ENCODE measurements around the gene CPXM2. TPM values are rescaled to one million over a fixed set of nuclear protein-coding genes. Genes with fewer than 3 reads are reported as not detected.

CPXM2 gene
- total RNA-seq, 1 donor from 2014 or later = 0.41 TPM

DNA sequence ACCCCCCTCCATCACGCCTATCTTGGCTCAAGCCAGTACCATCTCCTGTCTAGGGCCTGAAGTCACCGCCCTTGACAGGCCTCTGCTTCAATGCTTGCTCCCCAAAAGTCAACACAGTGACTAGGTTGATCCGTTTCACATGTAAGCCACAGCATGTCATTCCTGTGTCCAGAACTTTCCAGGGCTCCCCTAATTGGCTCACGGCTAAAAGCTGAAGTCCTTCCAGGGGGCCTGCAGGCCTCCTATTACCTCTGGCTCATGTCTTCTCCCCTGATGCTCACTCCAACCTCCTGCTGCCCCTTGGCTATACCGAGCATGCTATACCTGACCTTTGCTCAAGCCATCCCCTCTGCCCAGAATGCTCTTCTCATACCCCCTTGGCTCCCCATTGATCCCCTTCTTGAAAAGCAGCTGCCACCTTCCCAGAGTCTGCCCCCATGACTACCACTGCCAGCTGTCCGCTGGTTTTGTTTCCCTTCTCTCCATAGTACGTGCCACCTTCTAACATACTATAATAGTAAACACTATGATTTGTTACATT, 39.1 kb downstream of the CPXM2 start:
- DNase-seq (ENCODE audit: extremely low read depth, low read depth, low spot score) = no peak

DNA sequence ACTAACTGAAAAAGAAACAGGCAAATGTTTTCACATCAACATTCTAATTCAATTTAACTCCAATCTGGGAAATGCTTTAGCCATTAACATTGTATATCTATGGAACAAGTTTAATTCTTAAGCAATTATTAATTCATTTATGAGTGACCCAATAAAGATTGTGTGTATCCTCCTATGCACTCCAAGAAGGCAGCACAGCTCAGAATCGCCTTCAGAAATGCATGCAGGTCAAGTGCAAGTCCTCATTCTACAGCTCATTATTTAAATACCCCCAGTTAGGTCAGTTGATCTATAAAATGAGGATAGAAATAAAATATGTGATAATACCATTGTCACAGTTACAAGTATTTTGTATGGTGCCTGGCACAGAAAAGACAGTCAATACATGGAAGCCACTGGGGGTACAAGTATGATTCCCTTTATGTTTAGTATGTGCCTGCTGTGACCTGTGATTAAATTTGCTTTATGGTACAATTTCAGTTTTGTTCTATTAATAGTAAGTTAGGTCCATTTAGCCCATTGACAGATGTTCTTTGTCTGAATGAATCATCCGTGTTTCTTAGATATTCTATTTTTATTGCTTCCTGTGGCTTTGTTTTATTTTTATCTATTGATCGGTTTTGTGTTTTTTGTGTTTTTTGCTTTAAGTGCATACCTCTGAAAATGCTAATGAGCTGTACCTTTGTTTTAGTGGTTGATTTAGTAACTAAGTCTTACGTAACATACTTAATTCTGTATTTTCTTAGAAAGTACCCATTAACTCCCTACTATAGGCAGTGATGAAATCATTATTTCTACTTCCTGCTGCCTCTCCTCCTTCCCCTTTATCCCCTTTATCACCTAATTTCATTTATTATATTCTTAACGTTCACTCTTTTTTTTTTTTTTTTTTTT, 42.8 kb downstream of the CPXM2 start:
- no peak for DNase-seq (ENCODE audit: extremely low read depth, low read depth, low spot score)

DNA sequence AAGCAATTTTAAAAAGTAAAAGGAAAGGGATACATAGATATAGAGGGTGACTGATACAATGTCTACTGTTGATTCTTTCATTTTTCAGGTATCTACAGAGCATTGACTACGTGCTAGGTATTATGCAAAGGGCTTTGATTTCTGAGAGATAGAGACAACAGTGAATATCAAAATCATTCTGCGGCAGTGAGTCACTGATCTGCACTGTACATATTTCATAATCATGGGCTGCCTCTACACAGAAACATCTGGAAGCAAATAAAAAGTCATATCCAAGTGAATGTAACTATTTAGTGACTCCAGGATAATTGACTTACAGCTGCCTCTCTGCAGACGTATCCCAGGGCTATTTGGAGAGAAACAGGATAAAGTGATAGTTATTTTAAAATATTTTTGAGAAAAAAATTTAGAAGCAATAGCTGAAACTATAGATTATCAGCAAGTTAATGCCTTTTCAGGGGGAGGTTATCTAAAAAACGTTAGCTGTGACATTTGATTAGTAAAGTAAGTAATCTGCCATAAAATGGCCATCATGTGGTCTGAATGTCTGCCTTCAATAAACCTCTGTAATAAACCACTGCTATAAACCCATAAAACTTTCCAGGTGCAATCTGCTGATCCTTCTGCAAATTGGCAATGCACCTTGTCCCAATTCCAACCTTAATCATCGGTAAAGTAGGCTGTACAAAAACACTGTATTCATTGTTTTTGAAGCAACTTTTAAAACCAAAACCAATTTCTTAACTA, 43.7 kb downstream of the CPXM2 start:
- no peak for DNase-seq (ENCODE audit: extremely low read depth, low read depth, low spot score)

DNA sequence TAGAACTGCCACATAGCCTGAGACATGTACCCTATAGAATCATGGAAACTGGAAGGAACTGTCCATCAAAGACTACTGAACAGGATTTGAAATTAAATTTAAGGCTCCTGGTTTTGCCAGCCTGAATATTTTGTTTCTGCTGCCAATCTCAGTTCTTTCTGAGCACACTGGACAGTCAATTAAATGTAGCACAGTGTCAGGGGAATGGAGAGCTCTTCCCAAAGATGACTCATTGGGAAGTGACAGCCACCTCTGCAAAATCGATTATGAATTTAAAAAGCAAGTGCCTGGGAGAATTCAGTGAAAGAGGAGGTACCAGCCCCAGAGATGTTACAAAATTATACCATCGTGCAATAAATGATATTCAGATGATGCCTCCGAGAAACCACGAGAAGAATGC, 47.8 kb downstream of the CPXM2 start:
- no peak for DNase-seq (ENCODE audit: extremely low read depth, low read depth, low spot score)

DNA sequence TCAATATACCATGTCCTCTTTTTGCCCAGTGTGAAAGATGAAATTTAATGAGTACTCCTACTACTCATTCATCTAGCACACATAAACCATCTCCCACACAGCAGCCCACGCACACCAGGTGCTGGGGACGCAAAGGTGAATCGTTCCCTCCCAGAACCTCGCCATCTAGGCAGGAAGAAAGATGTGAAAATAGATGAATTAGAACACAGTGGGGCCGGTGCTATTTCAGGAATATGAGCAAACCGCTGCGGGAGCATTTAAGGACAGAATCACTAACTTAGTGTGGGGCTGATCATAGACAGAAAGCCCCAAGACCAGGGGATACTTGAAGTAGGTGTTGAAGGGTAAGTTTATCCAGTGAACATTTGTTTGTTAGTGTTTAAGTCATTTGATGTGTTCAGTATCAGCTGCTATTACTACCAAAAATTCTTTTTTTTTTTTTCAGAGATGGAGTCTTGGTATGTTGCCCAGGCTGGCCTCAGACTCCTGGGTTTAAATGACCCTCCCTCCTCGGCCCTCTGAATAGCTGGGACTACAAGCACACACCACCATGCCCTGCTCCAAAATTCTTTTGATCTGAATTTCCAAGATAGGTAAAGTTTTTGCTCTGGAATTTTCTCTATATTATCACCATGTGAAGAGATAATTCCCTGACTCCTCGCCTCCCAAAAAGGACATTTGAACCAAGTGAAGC, 48.8 kb downstream of the CPXM2 start:
- no peak for DNase-seq (ENCODE audit: extremely low read depth, low read depth, low spot score)

DNA sequence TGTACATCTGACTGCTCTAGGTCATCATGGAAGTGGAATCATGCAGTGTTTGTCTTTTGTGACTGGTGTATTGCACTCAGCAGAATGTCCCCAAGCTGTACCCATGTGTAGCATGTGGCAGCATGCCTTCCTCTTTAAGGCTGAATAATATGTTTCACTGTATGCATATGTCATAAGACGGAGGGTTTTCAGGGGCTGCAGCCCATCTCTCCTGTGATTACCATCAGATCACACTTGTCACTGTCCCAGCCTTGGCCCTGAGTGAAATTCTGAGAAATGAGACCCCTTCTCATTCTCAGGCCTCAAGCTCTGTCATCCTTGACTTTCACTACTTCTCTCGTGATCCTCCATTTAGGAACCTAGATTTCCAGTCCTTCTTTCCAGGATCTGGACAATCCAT, 50.0 kb downstream of the CPXM2 start:
- no peak for DNase-seq (ENCODE audit: extremely low read depth, low read depth, low spot score)

DNA sequence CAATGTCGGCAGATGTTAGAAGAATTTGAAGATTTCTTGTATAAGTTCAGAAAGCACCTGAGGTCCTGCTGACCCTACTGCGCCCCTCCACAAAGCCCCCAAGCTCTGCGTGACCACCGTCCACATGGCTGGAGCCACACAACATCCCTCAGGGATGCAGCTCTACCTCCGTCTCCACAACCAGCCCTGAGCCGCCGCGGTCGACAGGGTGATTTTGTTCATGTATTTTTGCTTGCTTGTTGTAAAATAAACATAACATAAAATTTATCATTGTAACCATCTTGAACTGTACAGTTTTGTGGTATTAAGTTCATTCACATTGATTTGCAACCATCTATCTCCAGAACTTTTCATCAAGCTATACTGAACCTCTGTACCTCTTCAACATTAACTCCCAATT, 50.5 kb downstream of the CPXM2 start:
- no peak for DNase-seq (ENCODE audit: extremely low read depth, low read depth, low spot score)

DNA sequence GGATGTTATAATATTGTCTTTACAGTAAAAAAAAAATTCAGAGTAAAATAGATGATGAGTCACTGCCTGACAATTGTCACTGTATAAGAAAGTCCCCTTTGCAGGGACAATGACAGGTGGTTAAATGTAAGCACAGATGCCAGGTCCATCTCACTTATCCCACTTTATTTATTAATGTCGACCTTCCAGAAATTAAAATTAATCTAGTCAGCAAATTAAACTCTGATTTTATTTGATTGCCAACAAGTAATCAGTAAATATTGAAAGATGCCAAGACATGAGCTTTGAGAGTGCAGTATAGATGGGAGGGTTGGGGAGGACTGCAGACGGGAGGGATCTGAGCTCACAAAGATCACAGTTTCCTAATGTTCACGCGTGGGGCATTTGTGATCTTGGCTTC, 50.9 kb downstream of the CPXM2 start:
- no peak for DNase-seq (ENCODE audit: extremely low read depth, low read depth, low spot score)

DNA sequence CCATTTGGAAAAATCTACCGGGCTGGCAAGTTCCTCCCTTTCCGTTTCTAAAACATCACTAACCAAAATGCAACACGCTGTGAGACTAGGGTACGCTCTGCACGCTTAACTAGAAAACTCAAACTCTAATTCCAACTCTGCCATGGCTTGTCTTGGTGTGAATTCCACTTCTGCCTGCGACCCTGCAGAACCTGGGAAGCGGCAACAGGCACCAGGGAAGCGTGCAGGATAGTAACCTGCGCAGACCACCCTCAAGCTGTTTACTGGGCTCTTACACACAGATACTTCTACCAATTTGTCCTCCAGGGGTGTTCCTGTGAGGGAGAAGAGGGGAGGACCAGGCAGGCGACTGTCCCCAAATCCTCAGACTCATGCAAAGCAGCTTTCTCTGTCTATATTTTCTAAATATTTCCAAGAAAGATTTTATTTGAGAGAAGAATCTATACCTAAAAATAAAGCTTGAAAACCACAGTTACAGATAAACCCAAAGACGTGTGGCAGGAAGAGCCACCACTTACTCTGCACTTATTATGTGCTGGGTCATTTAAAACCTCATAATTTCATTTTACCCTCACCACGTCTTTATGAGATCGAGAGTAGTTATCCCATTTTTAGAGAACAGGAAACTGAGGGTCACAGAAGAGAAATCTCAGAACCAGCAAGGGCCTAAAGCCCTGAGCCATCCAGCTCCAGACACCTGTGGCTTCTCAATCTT, 52.9 kb downstream of the CPXM2 start:
- DNase-seq (ENCODE audit: extremely low read depth, low read depth, low spot score) = no peak

DNA sequence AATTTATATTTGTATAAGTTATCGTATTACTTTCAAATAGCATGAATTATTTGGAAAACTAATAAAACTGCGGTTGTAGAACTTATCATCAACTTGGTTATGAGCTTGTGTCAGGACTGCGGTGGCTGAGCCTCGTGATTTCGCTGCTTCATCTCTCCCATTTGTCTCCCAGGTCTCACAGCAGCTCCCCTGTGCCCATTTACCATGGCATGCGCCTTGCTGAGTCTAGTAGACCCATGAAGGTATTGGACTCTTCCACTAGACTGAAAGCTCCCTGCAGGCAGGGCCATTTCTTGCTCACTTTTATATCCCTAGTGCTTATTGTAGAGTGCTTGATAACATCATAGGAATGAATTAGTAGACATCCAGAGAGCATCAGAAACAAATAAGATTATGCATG, 53.9 kb downstream of the CPXM2 start:
- DNase-seq (ENCODE audit: extremely low read depth, low read depth, low spot score) = no peak

DNA sequence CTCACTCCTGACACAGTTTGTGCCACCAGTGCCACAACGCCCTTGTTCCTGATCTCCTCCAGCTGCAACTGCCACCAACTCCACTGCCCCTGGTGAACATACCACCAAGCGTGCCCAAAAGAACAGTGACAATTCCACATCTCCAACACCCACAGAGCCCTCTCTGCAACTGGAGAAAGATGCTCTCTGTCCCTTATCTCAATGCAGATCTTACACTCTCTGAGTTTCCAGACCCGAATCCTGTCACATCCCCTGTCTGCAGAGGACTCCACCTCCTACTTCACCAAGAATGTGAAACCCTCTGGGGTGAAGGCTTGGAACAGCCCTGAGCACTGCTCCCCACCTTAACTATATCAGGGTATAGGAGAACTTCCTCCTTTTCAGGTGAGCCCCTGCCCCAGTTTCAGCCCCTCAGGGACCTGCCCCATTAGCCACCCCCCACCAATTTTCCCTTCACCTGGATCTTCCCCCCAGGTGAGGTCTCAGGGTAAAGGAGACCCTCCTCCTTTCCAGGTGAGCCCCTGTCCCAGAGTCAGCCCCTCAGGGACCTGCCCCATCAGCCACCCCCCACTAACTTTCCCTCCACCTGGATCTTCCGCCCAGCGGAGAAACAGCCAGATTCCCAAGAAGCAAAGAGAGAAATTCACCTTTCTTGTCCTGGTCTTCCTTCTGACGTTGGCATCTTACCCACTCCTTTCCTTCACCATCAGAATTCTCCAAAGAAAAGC, 55.0 kb downstream of the CPXM2 start:
- DNase-seq (ENCODE audit: extremely low read depth, low read depth, low spot score) = no peak

DNA sequence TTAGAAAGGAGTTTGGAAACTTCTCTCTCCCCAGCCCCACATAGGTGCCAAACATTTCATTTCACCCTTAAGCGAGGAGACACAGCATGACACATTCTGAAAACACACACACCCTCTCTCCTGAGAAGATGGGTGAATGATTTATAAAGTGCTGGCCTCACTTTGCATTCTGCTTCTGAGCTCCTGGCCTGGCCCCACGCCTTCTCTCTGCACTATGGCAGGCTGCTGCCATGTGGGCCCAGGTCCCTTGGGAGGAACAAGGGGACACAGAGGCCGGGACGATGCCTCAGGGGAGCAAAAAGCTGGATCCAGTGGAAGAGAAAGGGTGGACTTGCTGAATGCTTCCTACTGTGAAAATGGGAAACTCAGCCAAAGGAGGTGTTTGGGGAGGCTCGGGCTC, 56.0 kb downstream of the CPXM2 start:
- no peak for DNase-seq (ENCODE audit: extremely low read depth, low read depth, low spot score)

DNA sequence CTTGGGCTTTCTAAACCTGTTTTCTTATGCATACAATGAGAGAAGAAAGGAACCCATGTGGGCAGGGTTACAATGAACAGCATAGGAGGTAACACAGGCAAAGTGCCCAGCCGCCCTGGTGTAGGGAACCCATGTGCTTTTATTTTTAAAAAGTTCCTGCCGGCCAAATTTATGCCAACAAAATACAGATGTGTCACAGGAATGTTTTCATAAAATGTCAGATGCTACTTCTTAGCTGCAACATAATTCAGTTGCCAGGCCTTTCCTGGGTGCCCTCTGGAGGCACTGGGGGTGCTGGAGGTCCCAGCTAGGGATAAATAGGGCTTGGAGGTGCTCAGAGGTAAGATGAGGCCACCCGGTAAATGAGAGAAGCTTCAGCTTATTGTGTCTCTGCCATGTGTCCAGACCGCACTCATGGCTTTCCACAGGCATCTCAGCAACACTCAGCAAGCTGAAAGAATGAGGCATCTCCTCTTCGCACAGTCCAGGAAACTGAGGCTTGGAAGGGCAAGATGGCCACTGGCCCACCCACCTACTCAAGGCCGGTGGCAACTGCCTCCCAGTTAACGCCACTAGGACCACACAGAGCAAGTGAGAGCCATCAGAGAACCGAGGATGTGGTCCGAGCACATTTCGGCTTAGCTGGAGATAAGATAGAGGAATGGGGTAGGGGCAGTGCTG, 58.3 kb downstream of the CPXM2 start:
- no peak for DNase-seq (ENCODE audit: extremely low read depth, low read depth, low spot score)

DNA sequence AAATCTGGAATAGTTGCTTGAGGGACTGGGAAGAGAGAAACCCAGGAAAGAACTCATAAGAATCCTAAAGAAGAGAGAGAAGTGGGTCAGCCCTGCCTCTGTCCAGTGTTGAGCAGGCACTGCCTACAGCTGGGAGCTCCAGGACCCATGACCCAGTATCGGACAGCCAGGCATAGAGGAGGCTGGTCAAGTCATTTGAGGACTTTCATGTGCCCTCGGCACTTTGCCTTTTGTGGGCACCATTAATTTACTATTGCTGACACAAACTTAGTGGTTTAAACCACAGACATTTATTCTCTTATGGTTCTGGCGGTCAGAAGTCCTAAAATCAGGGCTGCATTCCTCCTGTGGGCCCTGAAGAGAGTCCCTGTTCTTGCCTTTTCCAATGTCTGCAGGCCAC, 60.3 kb downstream of the CPXM2 start:
- no peak for DNase-seq (ENCODE audit: extremely low read depth, low read depth, low spot score)

DNA sequence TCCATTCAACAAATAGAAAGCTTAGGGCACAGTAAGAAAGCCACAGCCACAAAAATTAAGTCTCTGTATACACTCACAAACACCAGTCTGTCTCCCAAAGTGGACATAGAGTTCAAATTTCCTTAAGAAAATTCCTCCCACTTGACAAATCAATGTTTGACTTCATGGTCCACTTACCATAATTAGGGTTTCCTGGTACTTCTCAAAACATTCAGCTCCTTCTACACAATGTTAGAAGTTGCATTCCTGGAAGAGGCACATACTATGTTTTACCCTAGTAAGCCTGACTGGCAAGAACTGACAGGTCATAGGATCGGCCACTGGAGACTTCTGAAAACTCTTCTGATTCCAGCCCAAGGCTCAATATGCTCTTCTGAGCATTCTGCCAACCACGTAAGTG, 70.5 kb downstream of the CPXM2 start:
- no peak for DNase-seq (ENCODE audit: extremely low read depth, low read depth, low spot score)

DNA sequence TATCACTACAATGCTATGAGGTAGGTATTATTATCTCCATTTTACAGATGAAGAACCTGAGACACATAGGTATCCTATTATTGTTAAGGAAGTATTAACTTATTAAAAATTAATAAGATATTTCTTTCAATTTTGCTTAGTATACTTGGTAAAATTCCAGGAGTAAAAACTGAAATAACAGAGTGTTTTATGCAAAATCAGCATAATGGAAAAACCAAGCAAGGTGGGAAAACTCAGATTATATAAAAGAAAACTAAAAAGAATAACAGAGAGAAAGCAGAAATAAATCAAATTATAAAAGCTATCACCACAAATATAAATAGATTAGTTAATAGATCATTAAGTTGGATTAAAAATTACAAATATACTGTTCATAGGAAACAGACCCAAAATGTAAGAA, 82.0 kb downstream of the CPXM2 start:
- DNase-seq (ENCODE audit: extremely low read depth, low read depth, low spot score) = no peak

DNA sequence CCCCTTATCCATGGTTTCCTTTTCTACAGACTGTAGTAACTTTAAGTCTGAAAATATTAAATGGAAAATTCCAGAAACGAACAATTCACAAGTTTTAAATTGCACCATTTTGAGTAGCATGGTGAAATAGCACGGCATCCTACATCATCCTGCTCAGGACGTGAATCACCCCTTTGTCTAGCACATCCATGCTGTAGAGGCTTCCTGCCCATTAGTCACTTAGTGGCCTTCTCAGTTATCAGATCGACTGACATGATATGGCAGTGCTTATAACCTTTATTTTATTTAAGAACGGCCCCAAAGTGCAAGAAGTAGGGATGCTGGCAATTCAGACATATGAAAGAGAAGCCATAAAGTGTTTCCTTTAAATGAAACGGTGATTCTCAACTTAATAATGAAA, 82.7 kb downstream of the CPXM2 start:
- peak; percentile 56 for DNase-seq (ENCODE audit: extremely low read depth, low read depth, low spot score)

DNA sequence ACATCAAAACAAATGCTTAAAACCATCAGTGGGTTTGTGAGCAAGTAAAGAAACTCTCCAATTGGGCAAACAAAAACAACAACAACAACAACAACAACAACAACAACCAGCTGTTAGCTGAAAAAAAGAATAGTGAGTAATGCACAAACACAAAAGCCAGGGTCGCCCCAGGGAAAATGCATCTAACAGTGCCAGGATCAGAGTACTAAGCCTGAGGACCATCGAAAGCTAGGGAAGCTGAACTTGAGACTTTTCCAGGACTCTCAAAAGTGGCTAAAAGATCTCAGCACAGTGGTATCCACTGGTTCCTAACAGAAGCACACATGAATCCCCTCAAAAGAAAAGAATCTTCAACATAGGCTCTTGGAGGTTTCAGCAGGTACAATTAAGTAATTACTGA, 83.3 kb downstream of the CPXM2 start:
- no peak for DNase-seq (ENCODE audit: extremely low read depth, low read depth, low spot score)

DNA sequence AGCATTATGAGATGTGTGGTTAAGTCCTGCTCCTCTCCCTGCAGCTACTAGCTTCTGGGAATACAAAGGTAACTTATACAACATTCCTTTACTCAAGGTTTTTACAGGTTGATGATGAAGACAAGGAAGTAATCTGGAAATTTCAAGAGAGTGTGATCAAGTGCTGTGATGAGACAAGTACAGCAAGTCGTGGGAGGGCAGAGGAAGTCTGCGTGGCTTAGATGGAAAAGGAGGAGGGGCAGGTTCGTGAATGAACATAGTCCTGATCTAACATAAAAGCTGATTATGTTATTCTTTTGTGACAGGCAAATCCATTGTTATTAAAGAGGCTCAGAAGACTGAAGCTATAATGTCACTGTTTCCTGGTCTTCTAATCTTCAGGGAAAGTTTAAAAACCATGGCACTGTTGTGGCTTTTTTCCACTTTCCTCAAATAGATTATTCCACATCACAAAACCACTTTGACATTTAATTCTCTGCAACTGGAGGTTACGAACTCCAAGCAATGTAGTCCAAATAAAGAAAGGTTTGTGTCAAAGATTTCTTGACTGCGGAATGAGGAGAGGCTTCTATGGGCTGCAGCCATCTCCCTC, 84.1 kb downstream of the CPXM2 start:
- no peak for DNase-seq (ENCODE audit: extremely low read depth, low read depth, low spot score)

Measured in glomerular endothelial cell (primary cell).